NCI-H2171 (cell line): Measurements from ENCODE around the gene STX18.

Experiments used
- DNase-seq: peaks from one replicate; lab custom pipeline; 2025; lab: John Stamatoyannopoulos, UW

Gene STX18

GRCh38 chr4:4377732-4378460, 164.0 kb downstream of the STX18 start:
- no peak for DNase-seq

- DNase-seq: no peak
Measured at GRCh38 chr4:4377191-4377590, 164.7 kb downstream of the STX18 start.

- DNase-seq: no peak
Measured at GRCh38 chr4:4376074-4376473, 165.8 kb downstream of the STX18 start.

- no peak for DNase-seq
Measured at GRCh38 chr4:4374388-4375098, 167.3 kb downstream of the STX18 start.
